ENCODE measurements around the gene POLR2E. TPM values are rescaled to one million over a fixed set of nuclear protein-coding genes. Genes with fewer than 3 reads are reported as not detected.

Gene POLR2E
- total RNA-seq, 1 experiment from 2014 or later = 281 TPM

- RAD21 ChIA-PET (ENCODE audit: low non-redundant PET in 1 of 2, low total read pairs in 2 of 2, uncharacterized antibody in 2 of 2, unreplicated experiment in 2 of 2) = no interaction called here
- Histone ChIP-seq H3K27ac (ENCODE audit: low read depth, low read length) (no peak overlapping the region; the same call in 1 of the 2 replicates), H3K79me2 (ENCODE audit: insufficient read depth, low read length) (no peaks in the 10 kb centered on the region), H4K20me1 (ENCODE audit: insufficient read depth) (no peaks in the 10 kb centered on the region), H2AFZ (ENCODE audit: low read depth, low read length, poor library complexity, severe bottlenecking) (no peak overlapping the region), H3K4me2 (ENCODE audit: low read length) (no peak overlapping the region), H3K4me1 (ENCODE audit: control insufficient read depth in 1 of 2, insufficient read depth in 2 of 2, low read length in 2 of 2) (peaks cover 4 to 18% of the 10 kb centered on the region in 2 experiments), H3K27me3 (ENCODE audit: insufficient read depth, low read length) (no peaks in the 10 kb centered on the region), H3K36me3 (ENCODE audit: control insufficient read depth in 1 of 2, insufficient read depth in 2 of 2, low read length in 2 of 2) (peaks cover 7 to 23% of the 10 kb centered on the region in 2 experiments; a peak in 3 of 4 replicates), H3K9ac (ENCODE audit: low read length) (no peak overlapping the region), H3K9me2 (ENCODE audit: insufficient read depth) (no peaks in the 10 kb centered on the region), H3K4me3 (replicated peaks in 1 of 2; ENCODE audit: low read depth in 1 of 2, low read length in 2 of 2) (no peak overlapping the region), H3K9me3 (ENCODE audit: control insufficient read depth in 1 of 2, insufficient read depth in 1 of 2, low read depth in 1 of 2, low read length in 2 of 2) (no peaks in the 10 kb centered on the region)
- intact Hi-C loops (cut with micrococcal nuclease) = no loop called here
- POLR2A ChIA-PET = interaction anchor here (0.8 kb wide), 1 partner anchor 18 kb away, joined by 4 read pairs; no protein-coding TSS in a partner anchor
- CTCF ChIA-PET = no interaction called here
- no peak for DNase-seq (ENCODE audit: low read depth, low spot score)
- no TSS peak for BruUV-seq (replicated peaks)
- no peak for ATAC-seq
- TF ChIP-seq EGR1 (IDR thresholded peaks at IDR 0.05; ENCODE audit: low read depth) (no peak), ELF1 (IDR thresholded peaks at IDR 0.05; ENCODE audit: borderline replicate concordance, low read depth) (no peak), REST (IDR thresholded peaks at IDR 0.05; ENCODE audit: low read depth) (no peak), RAD21 (IDR thresholded peaks at IDR 0.05; ENCODE audit: low read depth) (no peak), YY1 (IDR thresholded peaks at IDR 0.05; ENCODE audit: extremely low read depth, insufficient replicate concordance, low read depth, low read length) (no peak), ATF3 (IDR thresholded peaks at IDR 0.05) (no peak), POLR2AphosphoS5 (IDR thresholded peaks at IDR 0.05; ENCODE audit: low read depth, low read length) (no peak), POLR2A (IDR thresholded peaks at IDR 0.05; ENCODE audit: borderline replicate concordance, extremely low read depth, insufficient read depth, insufficient read length) (no peak), ZNF274 (IDR thresholded peaks at IDR 0.05; ENCODE audit: low read depth, low read length) (no peak)
These were observed 10.9 kb downstream of the POLR2E start for GRCh38 chr19:1084024-1084868.
